Calu3 (cell line): ENCODE measurements around the gene TRPM7. TPM values are rescaled to one million over a fixed set of nuclear protein-coding genes. Genes with fewer than 3 reads are reported as not detected.
"Not testable (repeated sequence)": the region's sequence is repeated elsewhere in the genome, so short reads cannot be mapped to it uniquely, and the experiment has no call there.

Source experiments
- BruUV-seq: library from RNA; stranded (reverse); fragments of 400-500 nt; replicated peaks from 2 replicates; lab custom pipeline; 2021; lab: Mats Ljungman, UMichigan
- CTCF ChIA-PET: fragments of 300-600 bp; sonication (Branson Sonifier 250); formaldehyde crosslinking; loops from one replicate; lab custom pipeline; 2022; ENCODE audit warnings: antibody characterized with exemption; lab: Charles Lee
- DNase-seq: peaks from one replicate; pipeline ENCODE4 v3.0.0; 2022
- H3K27ac Mint-ChIP-seq: one replicate; pipeline ENCODE4 v1.8.0; 2022; ENCODE audit warnings: mixed read lengths; ENCODE audit not compliant: unreplicated experiment
- H3K27me3 Mint-ChIP-seq: one replicate; pipeline ENCODE4 v1.8.0; 2022; ENCODE audit warnings: mixed read lengths; ENCODE audit not compliant: unreplicated experiment
- H3K36me3 Mint-ChIP-seq: one replicate; pipeline ENCODE4 v1.8.0; 2022; ENCODE audit warnings: mild to moderate bottlenecking, moderate library complexity, mixed read lengths; ENCODE audit not compliant: insufficient read depth, unreplicated experiment
- H3K4me1 Mint-ChIP-seq: one replicate; pipeline ENCODE4 v1.8.0; 2022; ENCODE audit warnings: mild to moderate bottlenecking, low read depth, mixed read lengths; ENCODE audit not compliant: unreplicated experiment
- H3K4me3 Mint-ChIP-seq: one replicate; pipeline ENCODE4 v1.8.0; 2022; ENCODE audit warnings: mild to moderate bottlenecking, low read depth, moderate library complexity, mixed read lengths; ENCODE audit not compliant: unreplicated experiment
- H3K9me3 Mint-ChIP-seq: one replicate; pipeline ENCODE4 v1.8.0; 2022; ENCODE audit warnings: low read depth, mixed read lengths; ENCODE audit not compliant: unreplicated experiment
- intact Hi-C: fragments of 100-400 bp; cut with micrococcal nuclease; formaldehyde crosslinking; loops from one replicate; pipeline ENCODE4 v1.10.0; 2022; ENCODE audit not compliant: unreplicated experiment
- total RNA-seq: library from RNA; stranded (reverse); gene quantifications from 2 replicates; pipeline ENCODE4 v1.2.3, GENCODE V29; 2022
- TF ChIP-seq, protein P1 (sequence below): fragments of 200-600 bp; IDR thresholded peaks from one replicate; pipeline ENCODE4 v1.8.0; 2022; ENCODE audit warnings: antibody characterized with exemption; ENCODE audit not compliant: unreplicated experiment

Gene TRPM7
- total RNA-seq, 1 experiment from 2014 or later, result 48.2 TPM

DNA sequence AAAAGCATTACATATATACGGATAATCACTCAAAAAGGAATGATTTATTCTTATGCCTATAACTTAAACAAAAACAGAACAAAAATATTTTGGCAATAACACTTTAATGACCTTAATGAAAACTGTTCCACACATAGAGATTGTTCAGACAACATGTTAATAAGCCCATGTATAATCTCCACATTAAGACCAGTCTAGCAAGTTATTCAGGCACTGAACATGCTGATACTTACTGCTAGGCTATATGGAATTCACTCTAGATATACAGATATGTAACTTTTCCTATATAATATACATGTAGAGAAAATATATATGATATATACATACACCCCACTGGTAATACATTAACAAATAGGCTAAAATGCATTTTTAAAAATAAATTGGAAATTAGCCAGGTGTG, 96.3 kb downstream of the TRPM7 start:
- Mint-ChIP-seq H3K27ac (no peak overlapping the region), H3K27me3 (no peaks in the 10 kb centered on the region), H3K9me3 (no peaks in the 10 kb centered on the region), H3K4me1 (no peaks in the 10 kb centered on the region), H3K36me3 (peaks cover 51% of the 10 kb centered on the region), H3K4me3 (no peak overlapping the region)
- no peak for DNase-seq
- CTCF ChIA-PET, result no interaction called here
- TF ChIP-seq, protein P1, sequence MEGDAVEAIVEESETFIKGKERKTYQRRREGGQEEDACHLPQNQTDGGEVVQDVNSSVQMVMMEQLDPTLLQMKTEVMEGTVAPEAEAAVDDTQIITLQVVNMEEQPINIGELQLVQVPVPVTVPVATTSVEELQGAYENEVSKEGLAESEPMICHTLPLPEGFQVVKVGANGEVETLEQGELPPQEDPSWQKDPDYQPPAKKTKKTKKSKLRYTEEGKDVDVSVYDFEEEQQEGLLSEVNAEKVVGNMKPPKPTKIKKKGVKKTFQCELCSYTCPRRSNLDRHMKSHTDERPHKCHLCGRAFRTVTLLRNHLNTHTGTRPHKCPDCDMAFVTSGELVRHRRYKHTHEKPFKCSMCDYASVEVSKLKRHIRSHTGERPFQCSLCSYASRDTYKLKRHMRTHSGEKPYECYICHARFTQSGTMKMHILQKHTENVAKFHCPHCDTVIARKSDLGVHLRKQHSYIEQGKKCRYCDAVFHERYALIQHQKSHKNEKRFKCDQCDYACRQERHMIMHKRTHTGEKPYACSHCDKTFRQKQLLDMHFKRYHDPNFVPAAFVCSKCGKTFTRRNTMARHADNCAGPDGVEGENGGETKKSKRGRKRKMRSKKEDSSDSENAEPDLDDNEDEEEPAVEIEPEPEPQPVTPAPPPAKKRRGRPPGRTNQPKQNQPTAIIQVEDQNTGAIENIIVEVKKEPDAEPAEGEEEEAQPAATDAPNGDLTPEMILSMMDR, result no peak
- BruUV-seq, result no TSS peak
- intact Hi-C loops, result no loop called here

DNA sequence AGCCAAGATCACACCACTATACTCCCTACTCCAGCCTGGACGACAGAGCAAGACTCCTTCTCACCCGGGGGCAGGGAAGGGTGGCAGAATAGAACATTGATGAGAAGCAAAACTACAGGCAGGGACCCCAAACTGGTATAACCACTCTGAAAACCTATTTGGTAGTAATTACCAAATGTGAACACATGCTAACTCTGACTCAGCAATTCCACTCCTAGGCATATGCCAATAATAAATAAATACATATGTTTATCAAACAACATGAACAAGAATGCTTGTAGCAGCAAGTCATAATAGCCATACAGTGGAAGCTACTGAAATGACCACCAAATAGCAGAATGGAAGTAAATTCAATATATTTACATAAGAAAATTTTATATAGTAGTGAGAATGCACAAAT, 109.1 kb downstream of the TRPM7 start:
- intact Hi-C loops, result no loop called here
- Mint-ChIP-seq H3K27ac (no peak overlapping the region), H3K27me3 (no peaks in the 10 kb centered on the region), H3K36me3 (peaks cover 24% of the 10 kb centered on the region), H3K4me1 (no peaks in the 10 kb centered on the region), H3K9me3 (no peaks in the 10 kb centered on the region), H3K4me3 (no peak overlapping the region)
- no TSS peak for BruUV-seq
- TF ChIP-seq, protein P1, result no peak
- no peak for DNase-seq
- CTCF ChIA-PET, result no interaction called here

DNA sequence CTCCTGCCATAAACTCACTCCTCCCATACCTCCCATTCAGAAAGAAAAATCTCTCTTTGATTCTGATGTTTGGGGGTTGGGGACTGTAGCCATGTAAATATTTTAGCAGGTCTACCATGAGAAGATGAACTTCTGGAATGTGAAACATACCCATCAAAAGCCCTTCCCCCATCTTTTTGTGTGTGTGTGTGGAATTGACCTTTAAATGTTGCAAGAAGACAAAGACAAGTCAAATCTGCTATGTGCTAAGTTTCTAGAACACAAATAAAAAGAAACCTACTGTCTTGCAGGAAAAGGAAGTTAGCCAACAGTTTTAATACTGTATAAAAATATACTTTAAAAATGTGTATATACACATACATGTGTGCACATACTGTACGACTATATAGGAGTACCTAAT, 110.4 kb downstream of the TRPM7 start:
- H3K4me3 Mint-ChIP-seq, result no peak overlapping the region
- no TSS peak for BruUV-seq
- H3K9me3 Mint-ChIP-seq, result no peaks in the 10 kb centered on the region
- DNase-seq, result no peak
- H3K27me3 Mint-ChIP-seq, result no peaks in the 10 kb centered on the region
- H3K27ac Mint-ChIP-seq, result no peak overlapping the region
- TF ChIP-seq, protein P1, result no peak
- intact Hi-C loops, result no loop called here
- CTCF ChIA-PET, result no interaction called here
- no peaks in the 10 kb centered on the region for H3K4me1 Mint-ChIP-seq
- H3K36me3 Mint-ChIP-seq, result peaks cover 17% of the 10 kb centered on the region

DNA sequence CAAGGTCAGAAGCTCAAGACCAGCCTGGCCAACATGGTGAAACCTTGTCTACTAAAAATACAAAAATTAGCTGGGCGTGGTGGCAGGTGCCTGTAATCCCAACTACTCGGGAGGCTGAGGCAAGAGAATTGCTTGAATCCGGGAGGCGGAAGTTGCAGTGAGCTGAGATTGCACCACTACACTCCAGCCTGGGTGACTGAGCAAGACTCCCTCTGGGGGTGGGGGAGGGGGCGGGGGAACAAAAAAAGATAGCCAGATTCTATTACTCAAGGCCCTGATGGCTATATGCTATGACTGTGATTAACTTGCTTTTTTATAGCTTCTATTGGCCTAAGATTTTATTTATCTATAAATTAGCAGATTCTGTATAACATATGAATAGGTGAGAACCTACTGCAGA, 112.8 kb downstream of the TRPM7 start:
- H3K27ac Mint-ChIP-seq, result not testable (repeated sequence)
- H3K36me3 Mint-ChIP-seq, result peaks cover 24% of the 10 kb centered on the region

DNA sequence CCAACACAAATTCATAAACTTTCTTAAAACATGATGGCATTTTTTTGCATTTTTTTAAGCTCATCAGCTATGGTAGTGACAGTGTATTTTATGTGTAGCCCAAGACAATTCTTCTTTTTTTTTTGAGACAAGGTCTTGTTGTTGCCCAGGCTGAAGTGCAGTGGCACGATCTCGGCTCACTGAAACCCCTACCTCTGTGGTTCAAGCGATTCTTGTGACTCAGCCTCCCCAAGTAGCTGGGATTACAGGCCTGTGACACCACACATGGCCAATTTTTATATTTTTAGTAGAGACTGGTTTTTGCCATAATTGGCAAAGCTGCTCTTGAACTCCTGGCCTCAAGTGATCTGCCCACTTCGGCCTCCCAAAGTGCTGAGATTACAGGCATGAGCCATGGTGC, 122.8 kb downstream of the TRPM7 start:
- no peaks in the 10 kb centered on the region for H3K27me3 Mint-ChIP-seq
- peaks cover 39% of the 10 kb centered on the region for H3K36me3 Mint-ChIP-seq
- no peaks in the 10 kb centered on the region for H3K9me3 Mint-ChIP-seq
- TF ChIP-seq, protein P1, result no peak
- no TSS peak for BruUV-seq
- no peak overlapping the region for H3K27ac Mint-ChIP-seq
- no peak for DNase-seq
- no peak overlapping the region for H3K4me3 Mint-ChIP-seq
- intact Hi-C loops, result no loop called here
- CTCF ChIA-PET, result no interaction called here
- no peaks in the 10 kb centered on the region for H3K4me1 Mint-ChIP-seq

More for the DNA sequence above, 112.8 kb downstream of the TRPM7 start:
- H3K4me1 Mint-ChIP-seq, H3K27me3 Mint-ChIP-seq, CTCF ChIA-PET, BruUV-seq, DNase-seq, H3K9me3 Mint-ChIP-seq, intact Hi-C loops, H3K4me3 Mint-ChIP-seq: not testable (repeated sequence)
